ENCODE results near the gene LPIN2. TPM values are rescaled to one million over a fixed set of nuclear protein-coding genes. Genes with fewer than 3 reads are reported as not detected.
A peak's percentile ranks its signal among the peaks of the same experiment; 100 is the strongest.

Gene LPIN2
- total RNA-seq, 1 donor from 2014 or later = 8.2 TPM

DNA sequence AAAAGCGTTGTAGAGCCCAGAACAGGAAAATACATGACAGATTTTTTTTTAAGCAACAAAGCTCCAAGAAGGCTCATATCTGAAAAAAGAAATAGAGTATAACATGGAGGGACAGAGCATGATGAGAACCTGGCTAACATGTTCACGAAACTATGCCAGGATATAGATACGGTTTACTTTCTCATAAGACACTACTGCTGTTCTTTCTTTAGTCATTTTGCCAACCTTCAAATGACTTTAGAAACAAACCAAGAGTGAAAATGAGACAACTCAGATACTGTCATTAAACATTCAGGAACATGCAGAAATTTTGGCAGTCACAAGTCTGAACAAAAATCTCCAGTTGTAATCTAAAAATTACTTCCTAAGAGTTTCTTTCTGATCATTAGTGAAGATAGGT lies 14.3 kb downstream of the LPIN2 start:
- Histone ChIP-seq H3K27me3 (ENCODE audit: low read depth) (no peaks in the 10 kb centered on the region), H3K4me3 (no peak overlapping the region), H3K4me1 (peaks cover 47% of the 10 kb centered on the region), H3K9me3 (replicated peaks) (peaks cover 3% of the 10 kb centered on the region), H3K27ac (replicated peaks) (peak overlapping the region; percentile 78), H3K36me3 (no peaks in the 10 kb centered on the region)
- TF ChIP-seq, protein P1, sequence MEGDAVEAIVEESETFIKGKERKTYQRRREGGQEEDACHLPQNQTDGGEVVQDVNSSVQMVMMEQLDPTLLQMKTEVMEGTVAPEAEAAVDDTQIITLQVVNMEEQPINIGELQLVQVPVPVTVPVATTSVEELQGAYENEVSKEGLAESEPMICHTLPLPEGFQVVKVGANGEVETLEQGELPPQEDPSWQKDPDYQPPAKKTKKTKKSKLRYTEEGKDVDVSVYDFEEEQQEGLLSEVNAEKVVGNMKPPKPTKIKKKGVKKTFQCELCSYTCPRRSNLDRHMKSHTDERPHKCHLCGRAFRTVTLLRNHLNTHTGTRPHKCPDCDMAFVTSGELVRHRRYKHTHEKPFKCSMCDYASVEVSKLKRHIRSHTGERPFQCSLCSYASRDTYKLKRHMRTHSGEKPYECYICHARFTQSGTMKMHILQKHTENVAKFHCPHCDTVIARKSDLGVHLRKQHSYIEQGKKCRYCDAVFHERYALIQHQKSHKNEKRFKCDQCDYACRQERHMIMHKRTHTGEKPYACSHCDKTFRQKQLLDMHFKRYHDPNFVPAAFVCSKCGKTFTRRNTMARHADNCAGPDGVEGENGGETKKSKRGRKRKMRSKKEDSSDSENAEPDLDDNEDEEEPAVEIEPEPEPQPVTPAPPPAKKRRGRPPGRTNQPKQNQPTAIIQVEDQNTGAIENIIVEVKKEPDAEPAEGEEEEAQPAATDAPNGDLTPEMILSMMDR (IDR thresholded peaks at IDR 0.05; ENCODE audit: borderline replicate concordance) = no peak
- DNase-seq = no peak
- intact Hi-C loops (cut with micrococcal nuclease) = no loop called here

DNA sequence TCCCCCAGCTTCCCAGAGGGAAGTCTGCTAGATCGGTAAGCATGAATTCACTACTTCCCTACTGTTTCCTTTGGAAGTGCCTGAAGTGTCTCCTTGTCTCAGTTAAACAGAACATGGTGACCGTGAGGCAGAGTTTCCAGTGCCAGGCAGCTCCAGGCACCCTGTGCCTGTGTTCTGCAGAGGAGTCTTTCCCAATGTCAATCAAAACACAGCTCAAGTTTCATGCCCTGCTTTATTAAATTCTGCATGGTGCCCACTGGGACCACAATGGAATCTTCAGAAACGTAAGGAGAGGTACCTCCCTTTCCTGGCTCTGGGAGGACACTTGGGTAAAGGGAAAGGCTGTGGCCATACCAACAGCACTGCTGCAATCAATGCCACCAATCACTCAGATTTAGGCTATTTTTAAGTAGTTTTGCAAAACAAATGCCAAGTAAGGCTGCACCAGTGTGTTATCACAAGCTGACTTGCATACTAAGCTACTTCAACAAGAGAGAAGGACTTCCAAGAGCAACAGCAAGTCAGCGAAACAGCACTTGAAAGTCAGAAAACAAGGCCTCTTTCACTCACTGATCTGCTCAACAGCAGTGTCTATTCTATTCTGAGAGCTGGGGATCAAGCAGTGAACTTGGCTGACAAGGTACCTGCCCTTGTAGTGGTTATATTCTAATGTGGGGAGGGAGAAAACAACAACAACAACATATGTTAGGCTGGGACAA lies 14.9 kb downstream of the LPIN2 start:
- H3K9me3 ChIP-seq (replicated peaks) = peaks cover 3% of the 10 kb centered on the region
- TF ChIP-seq, protein P1 (IDR thresholded peaks at IDR 0.05; ENCODE audit: borderline replicate concordance) = no peak
- intact Hi-C loops (cut with micrococcal nuclease) = no loop called here
- H3K27ac ChIP-seq (replicated peaks) = peak overlapping the region; percentile 78
- no peak overlapping the region for H3K4me3 ChIP-seq
- H3K27me3 ChIP-seq (ENCODE audit: low read depth) = no peaks in the 10 kb centered on the region
- H3K4me1 ChIP-seq = peaks cover 46% of the 10 kb centered on the region
- DNase-seq = no peak
- H3K36me3 ChIP-seq = no peaks in the 10 kb centered on the region

DNA sequence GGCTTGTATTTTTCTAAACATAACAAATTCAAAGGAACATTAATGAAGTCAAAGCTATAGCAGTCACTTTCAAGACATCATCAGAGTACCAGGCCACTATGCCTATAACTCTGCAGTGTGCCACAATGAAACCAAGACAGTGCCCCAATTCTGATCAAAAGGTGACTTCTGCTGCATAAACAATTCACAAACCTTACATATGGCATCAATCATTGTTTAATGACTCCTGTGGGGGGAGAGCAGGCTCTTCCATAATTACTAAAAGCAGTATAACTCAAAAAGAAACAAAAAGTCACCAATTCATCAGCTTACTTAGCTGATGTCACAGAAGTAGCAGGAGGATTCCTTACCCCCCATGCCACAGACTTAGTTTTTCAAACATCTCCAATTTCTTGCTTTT lies 15.5 kb downstream of the LPIN2 start:
- no peaks in the 10 kb centered on the region for H3K27me3 ChIP-seq (ENCODE audit: low read depth)
- peaks cover 40% of the 10 kb centered on the region for H3K4me1 ChIP-seq
- TF ChIP-seq, protein P1 (IDR thresholded peaks at IDR 0.05; ENCODE audit: borderline replicate concordance) = no peak
- H3K4me3 ChIP-seq = no peak overlapping the region
- DNase-seq = no peak
- H3K27ac ChIP-seq (replicated peaks) = peak overlapping the region; percentile 78
- peaks cover 3% of the 10 kb centered on the region for H3K9me3 ChIP-seq (replicated peaks)
- intact Hi-C loops (cut with micrococcal nuclease) = no loop called here
- H3K36me3 ChIP-seq = no peaks in the 10 kb centered on the region

DNA sequence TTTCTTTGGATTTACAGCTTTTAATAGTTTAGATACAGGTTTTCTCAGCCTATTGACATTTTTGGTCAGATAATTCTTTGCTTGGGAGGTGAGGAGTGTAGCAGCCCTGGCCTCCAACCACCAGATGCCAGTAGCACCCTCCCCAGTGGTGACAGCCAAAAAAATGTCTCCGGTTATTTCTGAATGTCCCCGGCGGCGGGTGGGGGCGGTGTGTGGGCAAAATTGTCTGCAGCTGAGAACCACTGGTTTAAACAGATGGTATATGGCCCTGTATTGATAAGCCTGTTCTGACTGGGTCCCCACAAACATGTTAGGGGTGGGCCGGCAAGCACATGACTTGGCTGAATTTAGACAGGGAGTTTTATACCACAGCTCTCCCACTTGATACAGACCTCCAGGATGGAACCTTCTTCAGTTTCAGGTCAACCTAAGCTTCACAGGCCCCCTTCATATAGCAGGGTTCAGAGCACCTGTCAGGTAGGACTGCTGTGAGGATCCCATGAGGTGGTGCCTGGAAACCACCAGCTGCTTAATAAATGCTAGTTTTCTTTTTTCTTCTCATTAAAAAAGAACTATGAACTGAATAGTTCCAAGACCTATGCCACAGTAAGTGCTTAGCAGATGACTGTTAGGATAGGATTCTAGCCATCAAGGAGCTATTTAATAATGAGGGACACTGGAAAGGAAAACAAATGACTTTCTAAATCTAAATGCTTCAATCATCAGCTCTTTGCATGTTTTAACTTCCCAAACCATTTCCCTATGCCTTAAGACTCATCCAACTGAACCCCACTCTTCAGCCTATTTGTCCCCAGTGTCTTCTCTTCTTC lies 18.1 kb downstream of the LPIN2 start:
- Histone ChIP-seq H3K36me3 (no peaks in the 10 kb centered on the region), H3K27ac (replicated peaks) (peak overlapping the region; percentile 23), H3K9me3 (replicated peaks) (no peaks in the 10 kb centered on the region), H3K27me3 (ENCODE audit: low read depth) (no peaks in the 10 kb centered on the region), H3K4me1 (peaks cover 39% of the 10 kb centered on the region), H3K4me3 (no peak overlapping the region)
- TF ChIP-seq, protein P1 (IDR thresholded peaks at IDR 0.05; ENCODE audit: borderline replicate concordance) = peak; percentile 46
- intact Hi-C loops (cut with micrococcal nuclease) = no loop called here
- DNase-seq = no peak

DNA sequence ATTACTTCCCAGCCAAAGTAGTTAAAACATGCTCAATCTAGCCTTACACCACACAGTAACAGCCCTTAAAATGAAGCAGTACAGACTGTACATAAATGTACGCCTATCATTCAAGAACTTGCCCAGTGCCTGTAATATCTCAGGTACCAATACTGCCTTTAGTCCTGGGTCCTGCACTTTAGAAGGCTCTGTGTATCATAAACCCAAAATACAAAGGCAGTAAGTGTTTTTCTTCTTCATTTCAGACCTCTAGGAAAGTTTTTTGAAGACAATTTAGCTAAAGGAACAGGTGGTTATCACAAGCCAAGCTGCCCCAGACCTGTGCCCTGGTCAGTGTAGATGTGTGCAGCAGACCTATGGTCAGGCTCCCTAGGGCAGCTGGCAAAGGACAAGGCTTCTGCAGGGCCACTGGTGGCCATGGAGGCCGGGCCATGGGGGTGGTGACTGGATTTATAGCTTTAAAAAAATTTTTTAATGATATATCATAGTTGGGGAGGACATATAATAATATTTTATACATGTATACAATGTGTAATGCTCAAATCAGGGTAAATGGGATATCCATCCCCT lies 18.8 kb downstream of the LPIN2 start:
- intact Hi-C loops (cut with micrococcal nuclease) = no loop called here

More for the DNA sequence above, 18.8 kb downstream of the LPIN2 start:
- H3K27ac ChIP-seq (replicated peaks) = no peak overlapping the region
- TF ChIP-seq, protein P1 (IDR thresholded peaks at IDR 0.05; ENCODE audit: borderline replicate concordance) = no peak
- DNase-seq = no peak
- H3K4me3 ChIP-seq = no peak overlapping the region
- no peaks in the 10 kb centered on the region for H3K27me3 ChIP-seq (ENCODE audit: low read depth)
- peaks cover 33% of the 10 kb centered on the region for H3K4me1 ChIP-seq
- H3K36me3 ChIP-seq = no peaks in the 10 kb centered on the region
- no peaks in the 10 kb centered on the region for H3K9me3 ChIP-seq (replicated peaks)
